Measurements from ENCODE around the gene P2RY14.

- TF ChIP-seq CTCF (conservative IDR thresholded peaks at IDR 0.05) (no peak), ZFX (IDR thresholded peaks at IDR 0.05) (no peak)
Observed at GRCh38 chr3:151178208-151178845, 100.0 kb downstream of the P2RY14 start.

Measured in C4-2B (cell line).